H1 (cell line): Measurements from ENCODE around the gene POLR2L. TPM values are rescaled to one million over a fixed set of nuclear protein-coding genes. Genes with fewer than 3 reads are reported as not detected.

Source experiments
- ATF2 ChIP-seq: IDR thresholded peaks from 2 replicates; pipeline ENCODE4 v1.6.1; 2012; ENCODE audit warnings: low read length, inconsistent platforms
- BRCA1 ChIP-seq: IDR thresholded peaks from 2 replicates; pipeline ENCODE4 v1.6.1; 2012; ENCODE audit warnings: low read depth, low read length, improper control_type of control experiment
- CBX8 ChIP-seq: fragments of 300-800, 300-1000 bp; sonication (generic); IDR thresholded peaks from 2 replicates; pipeline ENCODE4 v1.7.1; 2016; ENCODE audit warnings: low read depth, low read length, borderline replicate concordance
- CHD1 ChIP-seq: IDR thresholded peaks from 2 replicates; pipeline ENCODE4 v1.6.1; 2012; ENCODE audit warnings: low read depth, low read length, improper control_type of control experiment
- CREB1 ChIP-seq: IDR thresholded peaks from 2 replicates; pipeline ENCODE4 v1.6.1; 2012; ENCODE audit warnings: inconsistent platforms
- E2F6 ChIP-seq: IDR thresholded peaks from 2 replicates; pipeline ENCODE4 v1.6.1; 2012; ENCODE audit warnings: inconsistent platforms
- EGR1 ChIP-seq: IDR thresholded peaks from 2 replicates; pipeline ENCODE4 v1.6.1; 2011; ENCODE audit warnings: low read depth, low read length, borderline replicate concordance
- EP300 ChIP-seq, 2 experiments: IDR thresholded peaks; 1 replicate in 1 of 2; 2 replicates in 1 of 2; pipeline ENCODE4 v1.6.1; 2011 to 2012; ENCODE audit warnings: low read depth in 2 of 2, low read length in 2 of 2, mild to moderate bottlenecking in 2 of 2, borderline replicate concordance in 1 of 2, inconsistent platforms in 1 of 2, moderate library complexity in 1 of 2
- GTF2F1 ChIP-seq: IDR thresholded peaks from 2 replicates; pipeline ENCODE4 v1.6.1; 2012; ENCODE audit warnings: low read depth, low read length, improper control_type of control experiment, borderline replicate concordance
- HDAC2 ChIP-seq, 2 experiments: fragments of 300-600 bp in 1 of 2; sonication (generic) in 1 of 2; IDR thresholded peaks; 2 replicates each; pipeline ENCODE4 v1.6.1; 2011 to 2012; ENCODE audit warnings: low read depth in 2 of 2, low read length in 2 of 2, mild to moderate bottlenecking in 2 of 2, moderate library complexity in 2 of 2, borderline replicate concordance in 1 of 2, inconsistent platforms in 1 of 2
- KDM4A ChIP-seq: IDR thresholded peaks from one replicate; pipeline ENCODE4 v1.7.1; 2012; ENCODE audit warnings: low read depth, mild to moderate bottlenecking, moderate library complexity, low read length, inconsistent platforms; ENCODE audit not compliant: severe bottlenecking
- KDM5A ChIP-seq: fragments of 200-600 bp; IDR thresholded peaks from 2 replicates; pipeline ENCODE4 v1.7.1; 2012; ENCODE audit warnings: mild to moderate bottlenecking, low read length, inconsistent platforms, mixed read lengths
- NANOG ChIP-seq: IDR thresholded peaks from 2 replicates; pipeline ENCODE4 v1.6.1; 2011; ENCODE audit warnings: low read length, low read depth, mild to moderate bottlenecking, inconsistent platforms; ENCODE audit not compliant: insufficient read depth, poor library complexity, severe bottlenecking
- NRF1 ChIP-seq: IDR thresholded peaks from 2 replicates; pipeline ENCODE4 v1.6.1; 2011; ENCODE audit warnings: mild to moderate bottlenecking, low read depth, low read length, improper control_type of control experiment
- POLR2A ChIP-seq, 2 experiments: IDR thresholded peaks; 1 replicate in 1 of 2; 2 replicates in 1 of 2; pipeline ENCODE4 v1.6.1; 2011; ENCODE audit warnings: low read depth in 2 of 2, low read length in 2 of 2, mild to moderate bottlenecking in 2 of 2; ENCODE audit errors: control extremely low read depth in 1 of 2
- POLR2AphosphoS5 ChIP-seq: IDR thresholded peaks from 2 replicates; pipeline ENCODE4 v1.6.1; 2011; ENCODE audit warnings: low read depth, low read length
- SIX5 ChIP-seq: IDR thresholded peaks from 2 replicates; pipeline ENCODE4 v1.6.1; 2011; ENCODE audit warnings: mild to moderate bottlenecking, low read depth, low read length
- SP4 ChIP-seq: IDR thresholded peaks from 2 replicates; pipeline ENCODE4 v1.6.1; 2012; ENCODE audit warnings: low read length, inconsistent platforms
- SRF ChIP-seq: IDR thresholded peaks from 2 replicates; pipeline ENCODE4 v1.6.1; 2011; ENCODE audit warnings: mild to moderate bottlenecking, low read depth, low read length, moderate library complexity
- TCF12 ChIP-seq: IDR thresholded peaks from 2 replicates; pipeline ENCODE4 v1.6.1; 2011; ENCODE audit warnings: low read depth, mild to moderate bottlenecking, low read length
- ZNF274 ChIP-seq: IDR thresholded peaks from 2 replicates; pipeline ENCODE4 v1.7.0; 2012; ENCODE audit warnings: low read length, borderline replicate concordance; ENCODE audit errors: extremely low read depth
- polyA plus RNA-seq, 7 experiments: library from polyadenylated mRNA; depleted of rRNA in 3 of 7; stranded (reverse) in 5 of 7; unstranded in 2 of 7; fragments of >200 nt in 5 of 7; fragments of 200-250 nt in 2 of 7; gene quantifications; 1 replicate in 5 of 7; 2 replicates in 1 of 7; 4 replicates in 1 of 7; pipeline versions ENCODE4 v1.2.1 to v1.2.3, GENCODE V29; 2011 to 2013; ENCODE audit warnings: missing spikeins in 2 of 7, mixed read lengths in 2 of 7
- total RNA-seq: library from RNA; stranded (reverse); fragmentation: NEBNext Ultra II Directional; extraction: Animal tissue kit (Norgen Biotek cat#: 25700); gene quantifications from 2 replicates; pipeline ENCODE4 v1.2.1, GENCODE V29; 2021
- TF ChIP-seq, protein P1 (sequence below): IDR thresholded peaks from 2 replicates; pipeline ENCODE4 v1.6.1; 2011; ENCODE audit warnings: low read depth, mild to moderate bottlenecking, low read length; ENCODE audit not compliant: insufficient read depth

Gene POLR2L
- total and polyA plus RNA-seq, 2 of the 8 experiments (the other 6 are each of a cell fraction or from before 2014, with no cell fraction given) = 140 to 151 TPM

- TF ChIP-seq BRCA1 (no peak), ZNF274 (no peak), E2F6 (no peak), EP300 (IDR thresholded peaks at IDR 0.05; ENCODE audit: borderline replicate concordance in 1 of 2, low read depth in 2 of 2, low read length in 2 of 2) (no peak), SP4 (no peak), HDAC2 (IDR thresholded peaks at IDR 0.05; ENCODE audit: borderline replicate concordance in 1 of 2, low read depth in 2 of 2, low read length in 2 of 2) (no peak), CHD1 (no peak), ATF2 (no peak), EGR1 (no peak), POLR2A (IDR thresholded peaks at IDR 0.05; ENCODE audit: control extremely low read depth in 1 of 2, low read depth in 2 of 2, low read length in 2 of 2) (no peak), GTF2F1 (no peak), NRF1 (no peak), CBX8 (no peak), NANOG (no peak), SRF (no peak), TCF12 (no peak), SIX5 (peak; percentile 3; the same call in 1 of the 2 replicates), POLR2AphosphoS5 (peak; percentile 43), CREB1 (no peak), KDM4A (no peak), KDM5A (no peak)
- TF ChIP-seq, protein P1, sequence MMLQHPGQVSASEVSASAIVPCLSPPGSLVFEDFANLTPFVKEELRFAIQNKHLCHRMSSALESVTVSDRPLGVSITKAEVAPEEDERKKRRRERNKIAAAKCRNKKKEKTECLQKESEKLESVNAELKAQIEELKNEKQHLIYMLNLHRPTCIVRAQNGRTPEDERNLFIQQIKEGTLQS = no peak
Observed at GRCh38 chr11:839875-840617, 2.3 kb downstream of the POLR2L start (continued).
